Stimulated activated CD4-positive, alpha-beta T cell treated with anti-CD3 and anti-CD28 coated beads, Interleukin-1b, Interleukin-23, amount 100 ng/mL, for 4 hours (primary cell): Measurements from ENCODE around the gene KANK3.
"Not testable (repeated sequence)": the region's sequence is repeated elsewhere in the genome, so short reads cannot be mapped to it uniquely, and the experiment has no call there.

Experiments
- DNase-seq, 2 donors: peaks; one replicate each; pipeline ENCODE4 v3.0.0-alpha.2; 2020; ENCODE audit warnings: low read depth in 2 of 2

KANK3 gene

DNA sequence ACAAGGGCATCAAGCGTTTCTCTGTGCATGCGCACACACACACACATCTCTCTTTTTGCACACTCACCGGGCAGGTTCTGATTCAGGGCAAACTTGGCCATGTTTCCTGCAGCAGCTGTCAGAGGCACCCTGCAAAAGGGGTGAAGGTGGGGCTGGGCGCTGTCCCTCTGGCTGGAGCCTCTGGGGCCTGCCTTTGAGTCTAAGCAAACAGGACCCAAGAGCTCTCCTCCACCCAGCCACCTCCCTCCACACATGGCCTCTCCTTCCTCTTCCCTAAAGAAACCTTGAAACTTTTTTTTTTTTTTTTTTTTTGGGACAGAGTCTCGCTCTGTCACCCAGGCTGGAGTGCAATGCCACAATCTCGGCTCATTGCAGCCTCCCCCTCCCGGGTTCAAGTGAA lies 5.3 kb downstream of the KANK3 start:
- DNase-seq, result no peak

DNA sequence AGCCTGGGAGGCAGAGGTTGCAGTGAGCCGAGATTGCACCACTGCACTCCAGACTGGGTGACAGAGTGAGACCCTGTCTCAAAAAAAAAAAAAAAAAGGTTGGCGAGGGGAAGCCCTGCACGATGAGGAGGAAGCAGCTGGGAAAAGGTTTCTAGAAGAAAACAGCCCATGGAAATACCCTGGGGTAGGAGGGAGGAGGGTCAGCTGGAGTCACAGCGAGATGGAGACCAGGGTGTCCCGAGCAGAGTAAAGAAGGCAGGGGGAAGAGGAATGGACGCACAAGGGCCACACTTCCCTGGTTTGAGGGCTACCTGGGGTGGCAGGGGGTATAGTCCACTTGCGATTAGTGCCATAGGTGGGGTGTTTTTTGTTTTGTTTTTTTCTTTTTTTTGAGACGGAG lies 6.4 kb downstream of the KANK3 start:
- no peak for DNase-seq

DNA sequence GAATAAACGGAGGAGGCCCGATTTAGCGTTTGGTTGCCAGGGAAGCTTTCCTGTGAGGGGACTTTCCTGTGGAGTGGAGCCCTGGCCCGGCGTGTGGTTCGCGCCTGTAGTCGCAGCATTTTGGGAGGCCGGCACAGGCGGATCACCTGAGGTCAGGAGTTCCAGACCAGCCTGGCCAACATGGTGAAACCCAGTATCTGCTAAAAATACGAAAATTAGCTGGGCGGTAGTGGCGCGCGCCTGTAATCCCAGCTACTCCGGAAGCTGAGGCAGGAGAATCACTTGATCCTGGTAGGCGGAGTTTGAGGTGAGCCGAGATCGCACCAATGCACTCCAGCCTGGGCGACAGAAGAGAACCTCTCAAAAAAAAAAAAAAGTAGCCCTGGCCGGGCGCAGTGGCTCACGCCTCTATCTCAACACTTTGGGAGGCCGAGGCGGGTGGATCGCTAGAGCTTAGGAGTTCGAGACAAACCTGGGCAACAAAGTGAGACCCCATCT lies 6.9 kb downstream of the KANK3 start:
- DNase-seq, result no peak

DNA sequence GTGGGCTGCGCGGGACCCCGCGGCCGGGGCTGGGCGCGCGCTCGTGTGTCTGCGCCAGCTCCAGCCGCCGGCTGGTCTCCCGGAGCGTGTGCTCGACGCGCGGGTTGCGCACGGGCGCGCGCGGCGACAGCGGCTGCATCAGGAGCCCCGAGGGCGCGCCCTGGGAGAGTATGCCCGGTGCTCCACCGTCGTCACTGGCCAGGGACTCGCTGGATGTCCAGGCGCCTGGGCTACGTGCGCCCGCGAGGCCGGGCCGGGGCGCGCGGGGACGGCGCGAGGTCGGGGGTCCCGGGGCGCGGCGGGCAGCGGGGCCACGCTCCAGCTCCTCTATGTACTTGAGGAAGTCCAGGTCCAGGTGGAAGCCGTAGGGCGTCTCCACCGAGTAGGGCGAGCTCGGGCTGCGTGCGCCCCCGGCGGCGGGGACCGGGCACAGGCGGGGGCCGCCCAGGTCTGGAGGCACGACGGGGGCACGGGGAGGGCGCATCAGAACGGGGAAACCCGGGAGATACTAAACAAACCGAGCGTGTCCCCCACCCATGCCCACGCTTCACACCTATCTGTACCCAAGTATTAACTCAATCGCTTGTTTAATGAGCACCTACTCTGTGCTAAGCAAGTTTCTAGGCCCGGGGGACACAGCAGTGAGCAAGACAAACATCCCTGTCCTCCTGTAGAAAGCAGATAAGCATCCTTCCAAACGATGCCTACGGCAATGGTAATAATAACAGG lies 7.6 kb downstream of the KANK3 start:
- DNase-seq, result no peak

DNA sequence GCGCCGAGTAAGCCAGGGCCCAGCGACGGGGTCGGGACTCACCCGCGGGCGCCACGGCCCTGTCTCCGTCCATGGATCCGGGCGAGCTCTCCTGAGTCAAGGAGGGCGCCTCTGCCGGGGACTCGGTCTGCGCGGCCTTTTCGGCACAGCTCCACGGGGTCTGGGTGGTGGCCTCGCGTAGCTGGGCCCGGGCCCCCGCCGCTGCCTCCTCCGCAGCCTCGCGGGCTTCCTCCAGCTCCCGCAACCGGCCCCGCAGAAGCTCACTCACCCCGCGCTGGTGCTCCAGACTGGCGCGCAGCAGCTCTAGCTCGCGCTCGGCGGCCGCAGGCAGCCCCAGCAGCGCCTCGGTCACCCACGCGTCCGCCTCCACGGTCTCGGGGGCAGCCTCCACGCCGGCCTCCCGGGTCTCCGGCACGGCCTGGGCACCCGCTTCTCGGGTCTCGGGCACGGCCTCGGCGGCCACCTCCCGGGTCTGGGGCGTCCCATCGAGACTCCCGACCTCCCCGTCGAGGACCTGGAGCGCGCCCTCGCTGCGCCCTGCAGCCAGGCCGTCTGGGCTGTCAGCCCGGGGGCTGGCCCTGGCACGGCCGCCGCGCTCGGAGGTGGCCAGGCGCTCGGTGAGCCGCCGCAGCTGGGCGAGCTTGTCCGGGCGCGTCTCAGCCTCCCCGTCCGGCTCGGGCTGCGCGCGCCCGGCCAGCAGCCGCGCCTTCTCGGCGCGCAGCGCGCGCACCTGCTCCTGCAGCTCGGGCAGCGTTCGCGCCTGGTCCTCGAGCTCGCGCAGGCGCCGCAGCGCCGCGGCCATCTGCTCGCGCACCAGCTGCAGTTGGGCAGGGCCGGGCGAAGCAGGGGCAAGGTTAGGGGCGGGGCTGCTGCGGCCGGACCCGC lies 8.4 kb downstream of the KANK3 start:
- no peak for DNase-seq

DNA sequence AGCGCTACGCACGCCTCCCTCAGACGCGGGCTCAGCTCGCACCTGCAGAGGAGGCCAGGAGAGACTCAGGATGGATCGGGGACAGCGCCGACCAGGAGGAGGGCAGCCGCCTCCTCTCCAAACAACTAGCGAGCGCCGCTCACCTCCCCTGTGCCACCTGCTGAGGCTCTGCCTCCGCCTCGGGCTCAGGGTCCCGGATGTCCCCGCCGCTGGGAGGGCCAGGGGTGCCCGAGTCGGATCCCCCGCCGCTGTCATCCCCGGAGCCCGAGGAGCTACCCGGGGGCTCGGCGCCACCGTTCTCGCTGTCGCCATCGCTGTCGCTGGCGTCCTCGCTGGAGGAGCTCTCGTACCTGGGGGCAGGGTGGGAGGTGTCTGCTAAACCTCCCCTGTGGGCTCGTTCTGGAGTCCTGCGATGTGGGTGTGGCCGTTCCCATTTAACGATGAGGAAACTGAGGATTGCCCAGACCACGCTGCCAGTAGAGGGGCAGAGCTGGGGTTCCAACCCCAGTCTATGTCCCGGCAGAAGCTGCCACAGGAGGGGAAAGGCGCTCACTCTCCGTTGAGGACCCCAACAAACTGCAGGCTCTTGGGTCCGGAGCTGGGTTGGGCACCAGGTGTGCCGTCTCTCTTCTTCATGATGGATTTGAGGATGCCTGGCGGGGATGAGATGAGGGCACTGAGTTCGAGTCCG lies 9.2 kb downstream of the KANK3 start:
- no peak for DNase-seq

DNA sequence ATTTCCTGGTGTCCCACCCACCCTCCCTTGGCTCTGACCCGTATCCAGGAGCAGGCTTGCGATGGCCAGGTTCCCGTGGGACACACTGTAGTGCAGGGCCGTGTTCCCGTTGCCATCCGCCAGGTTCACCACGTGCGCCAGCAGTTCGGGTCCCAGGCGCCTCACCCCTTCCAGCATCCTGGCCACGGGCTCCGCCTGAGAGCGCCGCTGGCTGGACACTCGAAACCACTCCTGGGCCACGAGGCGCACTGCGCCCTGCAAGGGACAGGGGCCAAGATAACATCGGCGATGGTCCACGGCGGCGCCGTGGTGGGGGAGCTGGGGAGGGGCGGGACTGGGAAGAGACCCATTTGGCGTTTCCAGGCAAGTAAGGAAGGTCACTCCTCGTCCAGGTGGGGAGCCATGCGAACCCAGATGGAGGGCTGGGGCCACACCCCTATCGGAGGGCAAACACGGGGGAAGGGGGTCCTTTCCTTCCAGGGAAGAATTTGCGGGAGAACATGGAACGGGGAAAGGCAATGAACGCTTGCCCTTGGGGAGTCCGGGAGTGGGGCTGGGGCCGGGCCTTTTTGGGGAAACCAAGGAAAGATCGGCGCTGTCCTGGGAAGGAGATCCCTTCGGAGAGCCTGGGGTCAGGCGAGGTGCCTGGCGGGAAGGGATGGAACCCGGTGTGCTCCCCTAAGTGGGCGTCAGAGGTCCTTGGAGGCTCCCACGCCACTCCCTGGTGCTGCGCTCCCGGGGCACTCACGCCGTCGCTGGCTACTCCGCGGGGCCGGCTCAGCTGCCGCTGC lies 9.9 kb downstream of the KANK3 start:
- no peak for DNase-seq

DNA sequence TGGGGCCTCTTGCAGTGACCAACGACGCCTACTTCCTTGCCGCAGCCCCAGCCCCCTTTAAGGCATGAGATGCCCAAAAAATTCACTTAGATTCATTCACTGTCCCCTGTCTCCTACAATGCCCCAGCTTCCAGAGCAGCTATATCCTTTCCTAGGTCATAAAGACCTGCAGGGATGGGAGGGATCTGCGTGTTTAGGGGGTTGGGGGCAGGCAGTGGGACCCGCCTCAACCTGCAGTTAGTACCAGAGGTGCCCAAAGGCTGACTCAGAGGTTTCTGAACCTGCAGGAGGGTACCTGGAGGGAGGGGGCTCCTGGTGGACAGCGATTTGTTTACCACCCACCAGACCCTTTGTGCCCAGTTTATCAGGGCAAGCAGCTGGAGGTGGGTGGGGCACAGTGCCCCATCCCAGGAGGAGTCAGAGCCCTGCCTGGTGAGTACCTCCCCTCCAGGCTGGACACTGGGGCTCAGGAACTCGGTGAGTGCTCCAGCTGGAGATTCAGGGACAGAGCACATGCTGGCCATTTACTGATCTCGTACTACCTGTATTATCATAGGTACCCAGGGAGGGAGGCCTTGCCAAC lies 11.7 kb downstream of the KANK3 start:
- no peak for DNase-seq

DNA sequence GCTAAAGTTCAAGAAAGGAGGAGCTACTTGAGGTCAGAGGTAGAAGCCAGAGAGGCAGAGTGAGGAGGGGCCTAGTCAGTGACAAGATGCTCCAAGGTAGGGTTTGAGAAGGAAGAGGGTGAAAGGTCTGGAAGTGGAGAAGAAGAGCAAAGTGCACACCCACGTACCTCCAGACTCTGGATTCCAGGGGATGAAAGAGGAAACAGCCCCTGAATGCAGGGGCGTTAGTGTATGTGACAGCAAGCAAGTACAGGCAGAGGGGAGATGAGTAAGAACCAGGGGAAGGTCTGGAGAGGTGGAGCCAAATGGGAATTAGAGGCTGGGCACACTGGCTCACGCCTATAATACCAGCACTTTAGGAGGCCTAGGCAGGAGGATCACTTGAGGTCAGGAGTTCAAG lies 13.1 kb downstream of the KANK3 start:
- DNase-seq, result no peak

DNA sequence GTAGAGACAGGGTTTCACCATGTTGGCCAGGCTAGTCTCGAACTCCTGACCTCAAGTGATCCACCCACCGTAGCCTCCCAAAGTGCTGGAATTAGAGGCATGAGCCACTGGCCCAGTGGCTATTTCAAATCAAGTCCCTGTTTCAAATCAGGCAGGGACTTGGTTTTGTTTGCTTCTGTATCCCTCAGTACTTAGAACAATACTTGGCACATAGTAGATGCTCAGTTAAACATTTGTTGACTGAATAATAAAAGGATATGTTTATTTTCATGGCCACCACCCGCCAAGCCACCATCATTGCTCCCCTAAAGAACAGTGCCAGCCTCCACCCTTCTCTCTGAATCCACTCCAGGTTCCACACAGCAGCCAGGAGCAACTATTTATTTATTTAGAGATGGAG lies 17.6 kb downstream of the KANK3 start:
- no peak for DNase-seq

DNA sequence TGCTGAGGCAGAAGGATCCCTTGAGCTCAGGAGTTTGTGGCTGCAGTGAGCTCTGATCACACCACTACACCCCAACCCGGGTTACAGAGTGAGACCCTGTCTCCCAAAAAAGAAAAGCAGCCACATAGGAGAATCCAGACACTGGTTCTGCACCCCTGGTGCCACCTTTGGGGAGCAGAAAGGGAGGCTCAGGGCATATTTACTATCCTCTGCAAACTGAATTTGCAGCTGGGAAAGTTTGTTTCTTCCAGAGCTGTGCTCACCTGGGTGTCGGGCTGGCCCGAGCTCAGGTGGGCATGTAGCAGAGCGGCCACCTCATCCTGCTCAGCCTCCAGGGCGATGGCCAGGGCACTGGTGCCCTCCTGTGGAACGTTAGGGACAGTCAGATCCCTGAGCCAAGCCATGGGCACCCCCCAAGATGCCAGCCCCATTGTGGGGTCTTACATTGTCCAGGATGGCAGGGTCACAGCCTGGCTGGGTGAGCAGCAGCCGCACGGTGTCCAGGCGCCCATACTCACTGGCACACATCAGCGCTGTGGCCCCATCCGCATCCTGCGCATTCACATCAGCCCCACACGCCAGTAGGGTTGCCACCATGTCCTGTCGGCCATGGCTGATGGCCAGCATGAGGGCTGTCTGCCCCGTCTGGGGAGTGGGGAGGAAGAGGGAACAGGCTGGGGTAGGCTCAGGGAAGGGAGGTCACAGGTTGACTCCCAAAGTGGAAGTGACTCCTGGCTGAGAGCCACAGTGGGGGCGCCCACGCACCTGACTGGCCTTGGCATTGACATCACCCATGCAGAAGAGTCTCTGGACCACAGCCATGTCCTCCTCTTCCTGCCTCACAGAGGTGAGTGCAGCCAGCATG lies 18.6 kb downstream of the KANK3 start:
- DNase-seq, result peak in 1 of 2 donors; percentile 17

DNA sequence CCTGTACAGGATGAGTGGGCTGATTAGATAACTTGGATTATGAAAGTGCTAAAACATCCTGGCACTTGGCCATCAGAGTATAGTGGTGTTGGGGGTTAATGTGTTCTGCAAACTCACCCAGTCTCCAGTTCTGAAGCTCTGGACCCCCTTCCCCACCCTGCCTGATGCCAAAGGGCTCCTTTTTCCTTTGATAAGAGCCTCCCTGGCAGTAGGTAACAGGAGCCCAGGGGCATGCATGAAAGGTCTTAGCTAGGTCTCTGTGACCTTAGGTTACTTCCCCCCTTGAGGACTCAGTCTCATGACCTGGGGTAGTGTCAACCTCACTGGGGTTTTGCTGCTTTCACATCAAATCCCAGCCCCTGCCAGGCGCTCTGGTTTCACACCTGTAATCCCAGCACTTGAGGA lies 19.3 kb downstream of the KANK3 start:
- no peak for DNase-seq

DNA sequence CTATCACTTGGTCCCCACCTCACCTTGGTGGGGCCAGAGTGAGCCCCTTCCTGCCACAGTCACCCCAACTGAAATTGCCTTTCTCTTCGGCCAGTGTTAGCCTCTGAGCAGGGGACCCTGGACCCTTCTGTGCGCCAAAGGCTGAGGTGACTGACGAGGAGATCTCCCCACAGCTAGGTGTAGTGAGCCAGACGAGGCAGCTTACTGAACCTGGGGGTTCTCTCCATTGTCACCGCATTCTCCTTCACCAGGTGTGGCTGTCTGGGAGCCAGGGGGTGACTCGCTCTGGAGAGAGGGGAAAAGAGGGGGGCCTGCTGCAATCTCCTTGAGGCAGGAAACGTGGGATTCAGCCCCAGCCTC lies 20.4 kb downstream of the KANK3 start:
- DNase-seq, result no peak

DNA sequence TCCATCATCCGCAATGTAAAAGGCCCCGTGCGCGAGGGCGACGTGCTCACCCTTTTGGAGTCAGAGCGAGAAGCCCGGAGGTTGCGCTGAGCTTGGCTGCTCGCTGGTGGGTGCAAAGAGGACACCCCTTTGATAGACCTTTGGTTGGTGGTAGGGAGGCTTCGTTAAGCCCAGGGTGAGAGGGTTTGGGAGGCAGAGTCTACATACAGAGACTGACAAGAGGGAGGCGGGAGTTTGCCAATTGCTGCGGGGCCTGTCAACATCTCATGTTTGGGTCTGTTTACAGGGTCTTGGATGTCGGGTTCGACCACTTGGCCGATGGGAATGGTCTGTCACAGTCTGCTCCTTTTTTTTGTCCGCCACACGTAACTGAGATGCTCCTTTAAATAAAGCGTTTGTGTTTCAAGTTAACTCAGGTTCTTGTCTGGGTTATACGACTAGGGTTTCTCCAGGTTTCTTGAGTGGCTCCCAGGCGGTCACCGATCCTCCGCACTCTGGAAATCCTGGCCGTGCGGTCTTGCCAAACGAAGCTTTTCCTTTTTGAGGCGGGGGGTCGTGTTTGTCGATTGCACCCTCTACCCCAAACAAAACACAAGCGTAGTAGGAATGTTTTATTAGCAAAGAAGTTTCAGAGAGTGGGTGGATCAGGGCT lies 20.9 kb downstream of the KANK3 start:
- DNase-seq, result no peak

DNA sequence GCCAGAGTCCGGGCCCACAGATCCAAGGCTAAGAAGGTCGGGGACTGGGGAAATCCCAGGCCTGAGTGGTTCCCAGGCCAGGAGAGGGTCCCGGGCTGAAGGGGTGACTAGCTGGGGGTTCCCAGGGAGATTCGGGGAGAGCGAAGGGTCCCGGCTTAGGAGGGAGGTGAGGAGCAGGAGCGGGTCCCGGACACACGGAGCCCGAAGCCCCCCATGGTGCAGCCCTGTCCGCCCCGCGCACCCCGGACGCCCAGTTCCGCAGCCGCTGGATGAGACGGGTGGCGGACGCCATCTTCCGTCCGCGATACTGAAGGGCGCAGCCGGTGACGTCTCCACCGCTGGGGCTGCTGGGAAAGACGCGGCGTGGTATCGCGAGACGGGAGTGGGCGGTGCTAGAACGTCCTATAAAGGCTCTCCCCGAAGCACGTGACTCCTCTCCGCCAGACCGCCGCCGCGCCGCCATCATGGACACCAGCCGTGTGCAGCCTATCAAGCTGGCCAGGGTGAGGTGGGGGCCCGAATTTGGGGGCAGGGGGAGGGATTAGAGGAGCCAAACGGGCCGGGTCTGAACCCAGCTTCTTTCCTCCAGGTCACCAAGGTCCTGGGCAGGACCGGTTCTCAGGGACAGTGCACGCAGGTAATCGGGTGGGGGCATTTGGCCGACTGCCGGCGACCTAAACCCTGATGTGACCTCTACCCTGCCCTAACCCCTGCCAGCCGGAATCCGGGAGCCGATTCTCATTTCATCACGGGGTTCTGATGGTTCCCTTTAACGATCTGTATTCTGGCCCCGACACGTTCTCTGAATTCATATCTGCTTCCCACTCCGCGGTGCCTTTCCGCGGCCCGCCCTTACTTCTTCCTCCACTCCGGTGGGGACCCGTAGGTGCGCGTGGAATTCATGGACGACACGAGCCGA lies 21.7 kb downstream of the KANK3 start, which contains the start of the genes NDUFA7 and RPS28:
Gene NDUFA7, minus strand, starts transcription at position 309 of the 919 bp plus-strand sequence. Its CDS starts 17 bp downstream, at position 292.
Gene RPS28, plus strand, starts transcription at position 430 of the 919 bp plus-strand sequence. Its CDS starts 35 bp downstream, at position 465.
- peak; percentile 93 to 98 for DNase-seq

DNA sequence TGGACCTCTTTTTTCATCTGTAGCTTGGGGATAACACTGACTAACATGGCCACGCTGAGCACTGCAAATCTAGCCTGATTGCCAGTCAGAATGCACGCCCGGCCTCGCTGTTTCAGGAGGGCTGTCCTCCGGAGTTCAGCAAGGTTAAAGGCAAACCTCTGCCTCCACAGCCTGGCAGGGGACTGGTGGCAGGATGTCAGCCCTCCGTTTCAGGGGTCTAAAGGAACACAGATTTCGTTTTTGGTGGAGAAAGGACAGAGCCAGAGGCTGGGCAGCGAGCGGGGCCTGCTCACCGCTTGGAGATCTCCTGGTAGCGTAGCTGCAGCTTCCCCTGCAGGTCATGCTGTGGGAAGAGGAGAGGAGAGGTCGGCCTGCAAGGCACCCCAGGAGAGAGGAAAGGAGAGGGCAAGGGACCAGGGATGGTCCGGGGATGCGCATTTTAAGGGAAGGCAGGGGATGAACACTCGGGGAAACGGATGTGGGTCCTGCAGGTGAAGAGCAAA lies 22.4 kb downstream of the KANK3 start:
- DNase-seq, result no peak

DNA sequence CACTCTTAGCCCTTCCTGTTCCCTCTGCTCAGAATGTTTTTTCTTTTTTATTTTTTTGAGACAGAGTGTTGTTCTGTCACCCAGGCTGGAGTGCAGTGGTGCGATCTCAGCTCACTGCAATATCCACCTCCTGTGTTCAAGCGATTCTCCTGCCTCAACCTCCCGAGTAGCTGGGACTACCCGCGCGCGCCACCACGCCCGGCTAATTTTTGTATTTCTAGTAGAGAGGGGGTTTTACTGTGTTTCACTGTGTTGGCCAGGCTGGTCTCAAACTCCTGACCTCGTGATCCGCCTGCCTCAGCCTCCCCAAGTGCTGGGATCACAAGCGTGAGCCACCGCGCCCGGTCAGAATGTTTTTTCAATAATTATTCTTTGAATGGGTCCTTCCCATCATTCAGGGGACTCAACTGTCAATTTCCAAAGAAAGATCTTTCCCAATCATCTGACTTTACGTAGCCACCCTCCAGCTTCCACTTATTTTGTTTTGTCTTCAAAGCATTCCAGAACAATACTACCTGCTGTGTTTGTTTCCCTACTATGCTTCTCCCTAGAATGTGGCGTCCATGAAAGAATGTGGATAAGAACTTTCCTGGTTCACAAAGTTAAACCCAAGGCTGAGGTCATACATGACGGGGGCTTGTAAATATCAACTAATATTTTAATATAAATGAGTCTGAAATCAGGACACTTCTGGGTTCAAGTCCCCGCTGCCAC lies 23.1 kb downstream of the KANK3 start:
- no peak for DNase-seq

DNA sequence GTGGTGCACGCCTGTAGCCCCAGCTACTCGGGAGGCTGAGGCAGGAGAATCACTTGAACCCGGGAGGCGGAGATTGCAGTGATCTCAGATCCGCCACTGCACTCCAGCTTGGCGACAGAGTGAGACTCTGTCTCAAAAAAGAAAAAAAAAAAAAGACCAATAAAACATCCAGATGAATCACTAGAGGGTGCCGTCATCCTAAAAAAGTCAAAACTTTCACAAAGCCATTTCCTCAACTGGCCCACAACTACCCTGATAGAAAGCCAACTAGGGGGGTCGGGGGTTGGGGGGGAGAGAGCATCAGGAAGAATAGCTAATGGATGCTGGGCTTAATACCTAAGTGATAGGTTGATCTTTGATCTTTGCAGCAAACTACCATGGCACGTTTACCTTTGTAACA lies 24.2 kb downstream of the KANK3 start:
- not testable (repeated sequence) for DNase-seq
